DMS53 treated with DMSO at 0.1 percent for 48 hours (cell line): Measurements from ENCODE around the gene DNAJA2.
"Not testable (repeated sequence)": the region's sequence is repeated elsewhere in the genome, so short reads cannot be mapped to it uniquely, and the experiment has no call there.

Experiments used
- DNase-seq: peaks from one replicate; lab custom pipeline; 2025; ENCODE audit not compliant: unreplicated experiment; lab: John Stamatoyannopoulos, UW

The DNAJA2 gene

DNA sequence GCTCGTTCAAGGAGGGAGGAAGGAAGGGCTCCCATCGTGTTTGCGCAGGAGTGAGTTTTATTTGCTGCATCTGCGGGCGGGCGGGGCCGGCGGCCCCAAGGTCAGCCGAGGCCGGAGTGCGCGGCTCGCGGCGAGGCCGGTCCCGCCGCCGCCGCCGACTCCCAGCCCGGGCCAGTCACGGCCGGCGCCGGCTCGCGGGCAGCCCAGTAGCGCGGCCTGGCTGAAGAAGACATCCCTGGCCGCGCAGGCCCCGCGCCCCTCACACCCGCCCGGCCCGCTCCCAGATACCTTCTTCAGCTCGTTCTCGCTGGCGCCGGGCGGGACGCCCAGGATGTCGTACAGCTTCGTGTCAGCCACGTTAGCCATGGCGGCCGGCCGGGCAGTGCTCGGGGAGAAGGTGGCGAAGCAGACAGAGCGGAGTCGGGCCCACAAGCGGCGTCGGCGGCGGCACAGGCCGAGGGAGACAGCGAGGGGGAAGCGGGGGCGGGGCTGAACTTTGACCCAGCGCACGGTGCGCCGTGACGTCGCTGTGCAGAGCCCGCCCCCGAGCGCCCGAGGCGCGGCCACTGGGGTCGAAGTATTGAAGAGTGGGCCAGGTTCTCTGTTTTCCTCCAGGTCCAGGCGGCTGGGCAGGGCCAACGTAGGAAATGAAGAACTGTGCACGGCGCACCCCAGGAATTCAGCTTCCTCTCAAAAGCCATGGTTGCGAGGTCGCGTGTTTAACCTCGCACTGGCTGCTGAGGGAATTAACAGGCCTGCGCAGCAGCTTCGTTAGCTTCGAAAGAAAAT, at the start of gene DNAJA2:
Gene DNAJA2, minus strand, starts transcription at position 468 of the 789 bp plus-strand sequence. Its CDS starts 102 bp downstream, at position 366.
- DNase-seq, result peak; percentile 80

DNA sequence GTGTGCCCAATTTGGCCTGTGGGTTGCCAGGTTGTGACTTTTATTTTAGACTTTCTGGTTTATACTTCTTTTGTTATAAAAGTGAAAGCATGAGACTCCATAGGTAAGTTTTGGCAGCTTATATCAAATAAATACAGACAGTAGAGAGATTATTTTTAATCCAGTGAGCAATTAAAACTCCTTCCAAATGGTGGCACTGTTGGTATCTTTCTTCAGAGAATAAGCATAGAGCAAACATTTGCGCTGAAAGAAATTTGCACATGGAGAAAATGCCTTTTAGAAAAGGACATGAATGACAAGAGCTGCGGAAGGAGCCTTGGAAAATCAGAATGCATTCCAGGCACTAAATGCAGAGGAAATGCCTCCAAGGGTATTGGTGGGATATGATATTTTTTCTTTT, 46.1 kb upstream of the DNAJA2 start:
- no peak for DNase-seq

DNA sequence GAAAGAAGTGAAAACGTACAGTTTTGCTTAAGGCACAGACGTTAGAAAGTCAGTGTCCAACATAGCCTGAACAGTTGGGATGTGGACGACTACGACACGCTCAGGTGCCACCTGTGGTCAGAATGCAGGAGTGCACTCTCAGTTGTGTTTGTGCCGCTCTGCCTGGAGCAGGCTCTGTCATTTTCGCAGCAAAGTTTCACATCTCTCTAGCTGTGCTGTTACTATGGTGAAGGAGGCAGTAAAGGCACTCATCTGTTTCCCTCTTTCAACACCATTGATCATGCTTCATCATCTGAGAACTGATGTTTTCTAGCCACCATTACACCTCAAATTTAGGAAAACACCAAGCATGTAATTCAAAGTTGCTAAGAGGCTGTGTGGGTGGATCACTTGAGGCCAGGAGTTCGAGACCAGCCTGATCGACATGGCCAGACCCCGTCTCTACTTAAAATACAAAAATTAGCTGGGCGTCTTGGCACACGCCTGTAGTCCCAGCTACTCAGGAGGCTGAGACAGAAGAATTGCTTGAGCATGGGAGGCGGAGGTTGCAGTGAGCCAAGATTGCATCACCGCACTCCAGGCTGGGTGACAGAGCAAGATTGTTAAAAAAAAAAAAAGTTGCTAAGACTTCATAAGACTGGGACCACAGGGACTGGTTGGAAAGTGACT, 44.9 kb upstream of the DNAJA2 start:
- DNase-seq, result peak; percentile 75

DNA sequence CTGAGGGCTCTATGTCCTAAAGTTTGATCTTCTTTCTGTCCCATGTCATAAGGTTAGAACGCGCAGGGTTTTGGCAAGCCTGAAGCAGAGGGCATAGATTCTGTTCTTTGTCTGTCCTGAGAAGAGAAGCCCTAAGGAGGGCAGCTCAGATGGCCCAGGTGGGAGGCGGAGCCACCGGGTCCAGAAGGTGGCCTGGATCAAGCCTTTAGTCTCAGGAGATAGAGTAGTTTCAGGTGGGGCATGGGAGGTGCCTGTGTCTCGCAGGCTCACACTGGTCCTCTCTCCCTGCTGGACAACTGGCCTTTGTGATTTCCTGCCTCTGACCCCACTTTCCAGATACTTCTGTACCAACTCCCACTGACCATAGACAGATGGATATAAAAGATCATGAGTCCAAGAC, 44.2 kb upstream of the DNAJA2 start:
- no peak for DNase-seq

DNA sequence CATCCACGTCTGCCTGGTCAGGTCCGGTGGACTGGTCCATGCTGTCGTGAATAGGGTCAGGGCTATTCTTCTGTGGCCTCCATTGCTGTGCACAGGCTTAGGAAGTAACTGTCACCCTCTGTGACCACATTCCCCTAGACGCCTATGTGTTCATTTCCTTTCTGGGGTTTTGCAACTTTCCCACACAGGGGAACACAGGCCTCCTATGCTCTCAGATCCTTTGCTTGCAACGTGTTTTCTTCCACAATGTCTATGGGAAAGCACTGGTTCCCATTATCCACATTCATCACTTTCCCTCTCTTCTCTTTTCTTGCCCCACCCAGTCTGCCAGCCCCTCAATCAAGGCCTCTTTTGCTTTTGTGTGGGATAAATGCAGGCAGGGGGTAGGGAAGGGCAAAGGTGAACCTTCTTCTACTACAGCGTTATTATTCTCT, 43.2 kb upstream of the DNAJA2 start:
- DNase-seq, result no peak

DNA sequence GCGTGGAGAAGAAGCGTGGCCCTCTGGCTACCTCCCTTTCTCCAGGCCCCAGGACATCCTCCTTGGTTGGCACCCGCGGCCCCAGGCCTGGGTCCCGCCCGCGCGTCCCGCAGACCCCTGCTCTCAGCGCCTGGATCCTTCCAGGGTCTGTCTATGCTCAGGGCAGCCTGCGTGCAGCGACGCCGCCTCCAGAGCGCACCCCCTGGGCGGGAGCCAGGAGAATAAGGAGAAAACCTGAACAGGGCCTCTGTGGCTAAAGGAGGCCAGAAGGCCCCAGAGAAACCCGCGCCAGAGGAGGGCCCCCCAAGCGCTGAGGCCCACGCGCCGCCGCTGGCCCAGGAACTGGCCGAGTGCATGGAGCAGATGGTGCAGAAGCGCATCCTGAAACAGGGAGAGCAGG, 40.4 kb upstream of the DNAJA2 start:
- no peak for DNase-seq

DNA sequence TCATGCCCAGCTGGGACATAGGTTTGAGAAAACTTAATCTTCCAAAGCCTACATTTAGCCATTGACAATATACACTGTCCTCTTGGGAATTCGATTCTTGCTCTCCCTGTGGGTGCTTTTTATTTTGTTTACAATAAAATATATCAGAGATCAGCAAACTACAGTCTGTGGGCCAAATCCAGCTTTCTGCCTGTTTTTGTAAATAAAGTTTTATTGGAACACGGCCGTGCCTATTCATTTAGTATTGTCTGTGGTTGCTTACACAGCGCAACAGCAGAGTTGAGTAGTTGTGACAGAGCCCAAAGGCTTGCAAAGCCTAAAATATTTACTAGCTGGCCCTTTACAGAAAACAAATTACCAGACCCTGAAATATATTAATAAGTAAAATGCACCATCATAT, 39.7 kb upstream of the DNAJA2 start:
- no peak for DNase-seq

DNA sequence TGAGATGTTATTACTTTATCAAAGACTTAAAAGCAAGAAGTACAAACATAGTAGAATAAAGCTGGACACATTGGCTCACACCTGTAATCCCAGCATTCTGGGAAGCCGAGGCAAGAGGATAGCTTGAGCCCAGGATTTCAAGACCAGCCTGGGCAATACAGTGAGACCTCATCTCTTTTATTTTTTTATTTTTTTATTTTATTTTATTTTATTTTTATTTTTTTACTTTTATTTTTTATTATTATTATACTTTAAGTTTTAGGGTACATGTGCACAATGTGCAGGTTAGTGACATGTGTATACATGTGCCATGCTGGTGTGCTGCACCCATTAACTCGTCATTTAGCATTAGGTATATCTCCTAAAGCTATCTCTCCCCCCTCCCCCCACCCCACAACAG, 37.3 kb upstream of the DNAJA2 start:
- DNase-seq, result not testable (repeated sequence)

DNA sequence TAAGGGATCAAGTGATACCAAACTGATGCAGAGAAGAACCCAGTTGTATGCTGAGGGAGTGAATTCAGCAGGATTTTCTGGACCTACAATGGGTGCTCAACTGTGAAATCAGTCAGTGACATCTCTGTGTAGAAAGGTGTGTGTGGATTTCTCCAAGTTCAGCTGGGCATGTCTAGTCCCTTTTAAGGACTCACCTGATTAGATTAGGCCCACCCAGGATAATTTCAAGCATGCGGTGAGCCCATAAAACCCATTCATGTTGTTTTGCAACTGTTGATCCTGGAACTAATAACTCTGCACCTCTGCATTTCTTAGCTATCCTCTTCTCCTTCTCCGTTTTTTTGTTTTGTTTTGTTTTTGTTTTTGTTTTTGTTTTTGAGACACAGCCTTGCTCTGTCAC, 35.1 kb upstream of the DNAJA2 start:
- no peak for DNase-seq

DNA sequence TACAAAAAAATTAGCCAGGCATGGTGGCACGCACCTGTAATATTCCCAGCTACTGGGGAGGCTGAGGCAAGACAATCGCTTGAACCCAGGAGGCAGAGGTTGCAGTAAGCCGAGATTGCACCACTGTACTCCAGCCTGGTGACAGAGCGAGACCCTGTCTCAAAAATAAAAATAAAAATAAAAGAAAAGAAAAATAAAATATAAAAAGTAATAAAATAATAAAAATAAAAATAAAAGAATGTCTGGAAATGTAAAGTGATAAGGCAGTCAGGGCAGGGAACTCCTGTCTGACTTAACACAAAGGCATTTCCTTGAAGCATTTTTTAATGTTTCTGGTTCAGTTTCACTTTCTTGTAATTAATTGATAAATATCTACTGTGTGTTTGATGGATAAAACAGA, 34.7 kb upstream of the DNAJA2 start:
- no peak for DNase-seq

DNA sequence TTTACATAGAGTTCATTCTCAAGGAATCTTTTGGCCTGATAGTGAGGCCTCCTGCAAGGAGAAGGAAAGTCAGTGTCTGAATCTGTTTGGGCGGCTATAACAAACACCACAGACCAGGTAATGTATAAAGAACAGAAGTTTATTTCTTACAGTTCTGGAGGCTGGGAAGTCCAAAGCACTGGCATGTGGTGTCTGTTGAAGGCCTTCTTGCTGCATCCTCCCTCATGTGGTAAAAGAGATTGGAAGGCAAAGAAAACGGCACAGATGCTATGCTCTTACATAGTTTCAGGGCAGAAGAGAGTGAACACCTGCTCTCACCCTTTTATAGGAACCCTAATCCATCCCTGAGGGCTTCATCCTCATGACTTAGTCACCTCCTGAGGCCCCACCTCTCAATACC, 31.2 kb upstream of the DNAJA2 start:
- no peak for DNase-seq

DNA sequence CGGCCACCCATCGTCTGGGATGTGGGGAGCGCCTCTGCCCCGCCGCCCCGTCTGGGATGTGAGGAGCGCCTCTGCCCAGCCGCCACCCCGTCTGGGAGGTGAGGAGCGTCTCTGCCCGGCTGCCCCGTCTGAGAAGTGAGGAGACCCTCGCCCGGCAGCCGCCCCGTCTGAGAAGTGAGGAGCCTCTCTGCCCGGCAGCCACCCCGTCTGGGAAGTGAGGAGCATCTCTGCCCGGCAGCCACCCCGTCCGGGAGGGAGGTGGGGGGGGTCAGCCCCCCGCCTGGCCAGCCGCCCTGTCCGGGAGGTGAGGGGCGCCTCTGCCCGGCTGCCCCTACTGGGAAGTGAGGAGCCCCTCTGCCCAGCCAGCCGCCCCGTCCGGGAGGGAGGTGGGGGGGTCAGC, 26.6 kb upstream of the DNAJA2 start:
- not testable (repeated sequence) for DNase-seq

DNA sequence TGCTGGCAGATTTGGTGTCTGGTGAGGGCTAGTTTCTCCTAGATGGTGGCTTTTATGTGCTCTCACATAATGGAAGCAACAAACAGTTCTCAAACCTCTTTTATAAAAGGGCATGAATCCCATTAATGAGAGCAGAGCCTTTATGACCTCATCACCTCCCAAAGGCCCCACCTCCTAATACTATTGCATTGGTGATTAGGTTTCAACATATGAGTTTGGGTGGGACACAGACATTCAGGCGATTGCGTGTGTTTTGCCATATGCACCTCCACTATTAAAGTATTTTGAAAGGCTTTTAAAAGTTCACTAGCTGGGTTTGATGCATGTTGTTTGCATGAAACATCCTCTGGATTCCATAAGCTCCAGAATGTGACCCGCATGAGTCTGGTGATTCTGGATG, 24.4 kb upstream of the DNAJA2 start:
- DNase-seq, result no peak

DNA sequence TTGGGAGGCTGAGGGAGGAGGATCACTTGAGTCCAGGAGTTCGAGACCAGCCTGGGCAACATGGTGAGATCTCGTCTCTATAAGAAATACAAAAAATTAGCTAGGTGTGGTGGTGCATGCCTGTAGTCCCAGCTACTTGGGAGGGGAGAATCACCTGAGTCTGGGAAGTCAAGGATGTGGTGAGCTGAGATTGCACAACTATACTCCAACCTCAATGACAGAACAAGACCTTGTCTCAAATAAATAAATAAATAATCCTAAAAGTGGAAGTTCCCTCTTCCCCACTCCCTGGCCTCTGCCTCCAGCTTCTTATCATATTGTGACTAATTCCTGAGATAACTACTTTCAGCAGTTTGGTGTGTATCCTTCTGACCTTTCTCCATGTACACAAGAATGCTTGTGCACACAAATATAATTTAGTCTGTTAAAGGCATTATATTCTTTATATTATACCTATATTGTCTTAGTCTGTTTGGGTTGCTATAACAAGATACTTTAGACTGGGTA, 23.5 kb upstream of the DNAJA2 start:
- DNase-seq, result no peak

DNA sequence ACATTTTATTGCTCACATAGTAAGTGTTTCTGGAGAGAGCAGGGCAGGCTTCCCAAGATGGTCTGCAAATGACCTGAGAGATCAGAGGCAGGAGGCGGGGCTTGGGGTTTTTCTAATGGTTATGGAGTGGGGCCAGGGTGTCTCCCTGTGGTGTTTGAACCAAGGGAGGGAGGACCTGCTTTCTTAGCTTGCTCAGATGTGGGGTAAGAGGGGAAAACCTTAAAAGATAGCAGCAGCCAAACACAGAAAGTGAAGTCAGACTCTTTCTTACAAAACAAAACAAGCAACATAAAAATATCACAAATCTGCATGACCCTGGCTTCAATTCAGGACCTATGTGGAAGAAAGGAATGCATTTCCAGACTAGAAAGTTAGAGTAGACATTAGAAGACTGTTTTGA, 22.9 kb upstream of the DNAJA2 start:
- DNase-seq, result no peak

DNA sequence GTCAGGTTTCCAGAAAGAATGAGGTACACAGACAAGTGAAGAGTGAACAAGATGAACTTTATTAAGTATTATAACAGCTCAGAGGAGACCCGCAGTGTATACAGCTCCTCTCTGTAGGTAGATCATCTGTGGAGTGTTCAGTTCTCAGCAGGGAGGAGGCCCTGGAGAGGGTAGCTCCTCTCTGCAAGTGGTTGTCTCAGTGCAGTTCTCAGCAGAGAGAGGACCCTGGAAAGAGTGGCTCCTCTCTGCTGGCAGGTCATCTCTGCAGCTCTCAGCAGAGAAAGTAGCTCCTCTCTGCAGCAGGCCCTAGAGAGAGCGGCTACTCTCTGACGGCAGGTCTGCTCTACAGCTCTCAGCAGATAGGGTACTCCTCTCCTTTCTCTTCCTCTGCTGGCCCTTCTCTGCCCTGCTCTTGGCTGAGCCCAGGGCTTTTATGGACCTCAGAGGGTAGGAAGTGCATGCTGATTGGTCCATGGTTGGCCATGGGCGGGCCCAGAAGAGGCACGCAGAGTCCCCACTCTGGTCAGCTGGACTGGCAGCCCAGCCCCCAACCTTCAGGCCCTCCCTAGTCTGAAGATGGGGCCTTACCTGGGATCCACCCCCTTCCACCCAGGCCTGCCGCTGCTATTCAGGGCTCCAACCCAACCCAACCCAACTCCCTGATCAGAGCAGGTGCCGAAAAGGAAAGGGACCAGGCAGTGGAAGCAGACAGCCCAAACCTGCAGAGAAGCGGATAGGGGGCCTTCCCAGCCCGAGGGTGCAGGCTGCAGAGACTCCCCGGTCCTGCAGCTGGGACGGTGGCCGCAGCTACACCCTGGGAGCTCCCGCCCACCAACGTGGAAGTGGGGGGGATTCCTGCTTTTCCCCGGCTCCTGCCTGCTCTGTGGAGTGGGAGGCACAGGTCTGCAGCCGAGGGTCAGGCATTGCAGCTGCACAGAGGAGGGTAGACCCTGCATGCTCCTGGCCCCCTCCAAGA, 18.5 kb upstream of the DNAJA2 start:
- no peak for DNase-seq

DNA sequence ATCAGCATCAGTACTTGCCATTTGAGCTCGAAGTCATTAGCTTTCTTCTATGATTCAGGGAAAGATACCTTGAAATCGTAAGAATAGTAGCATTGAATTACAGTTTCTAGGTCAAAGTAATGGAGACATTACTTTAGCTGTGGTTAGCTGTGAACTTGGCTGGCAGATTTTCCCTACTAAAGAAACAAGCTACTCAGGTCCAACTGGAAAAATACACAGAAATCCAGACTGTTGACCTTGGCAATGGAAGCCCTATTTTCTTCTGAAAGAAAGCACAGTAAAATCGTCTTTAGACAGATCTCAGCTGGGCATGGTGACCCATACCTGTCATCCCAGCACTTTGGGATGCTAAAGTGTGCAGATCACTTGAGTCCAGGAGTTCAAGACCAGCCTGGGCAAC, 13.4 kb upstream of the DNAJA2 start:
- no peak for DNase-seq

DNA sequence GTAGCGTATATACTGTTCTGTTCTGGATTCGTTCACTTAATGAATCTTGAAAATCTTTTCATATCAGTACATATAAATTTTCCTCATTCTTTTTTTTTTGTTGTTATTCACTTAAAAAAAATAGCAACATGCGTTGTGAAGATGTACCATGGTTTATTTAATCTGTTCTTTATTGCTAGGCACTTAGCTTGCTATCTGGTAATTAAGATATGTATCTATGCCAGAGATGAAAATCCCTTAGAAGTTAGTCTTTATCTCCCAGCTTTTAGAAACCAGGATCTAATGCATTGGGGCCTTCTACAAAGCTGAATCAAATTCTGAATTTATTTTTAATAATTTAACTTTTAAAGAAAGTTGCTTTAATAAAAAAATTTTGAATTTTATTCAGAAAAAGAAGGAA, 13.0 kb upstream of the DNAJA2 start:
- no peak for DNase-seq

DNA sequence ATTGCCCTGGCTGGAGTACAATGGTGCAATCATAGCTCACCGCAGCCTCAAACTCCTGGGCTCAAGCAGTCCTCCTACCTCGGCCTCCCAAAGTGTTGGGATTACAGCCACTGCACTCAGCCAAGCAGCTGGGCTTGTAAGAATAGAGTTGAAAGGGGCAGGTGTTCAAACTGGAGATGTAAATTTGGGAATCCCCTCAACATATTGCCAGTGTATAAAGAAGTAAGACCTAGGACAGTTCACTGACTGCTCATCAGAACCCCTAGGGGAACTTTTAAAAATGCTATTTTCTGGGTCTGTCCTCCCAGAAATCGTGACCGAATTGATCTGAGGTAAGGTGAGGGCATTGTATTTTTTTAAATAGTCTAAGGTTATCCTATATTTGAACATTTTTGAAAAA, 8.9 kb upstream of the DNAJA2 start:
- no peak for DNase-seq

DNA sequence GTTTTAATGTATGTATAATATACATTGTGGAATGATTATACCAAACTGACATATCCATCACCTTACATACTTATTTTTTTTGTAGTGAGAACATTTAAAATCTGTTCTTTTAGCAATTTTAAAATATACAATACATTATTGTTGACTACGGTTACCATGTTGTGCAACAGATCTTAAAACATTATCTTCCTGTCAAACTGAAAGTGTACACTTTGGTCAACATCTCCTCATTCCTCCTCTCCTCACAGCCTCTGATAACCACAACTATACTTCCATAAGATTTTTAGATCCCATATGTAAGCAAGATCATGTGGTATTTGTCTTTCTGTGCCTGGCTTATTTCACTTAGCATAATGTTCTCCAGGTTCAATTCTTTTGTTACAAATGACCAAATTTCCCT, 7.5 kb upstream of the DNAJA2 start:
- no peak for DNase-seq

DNA sequence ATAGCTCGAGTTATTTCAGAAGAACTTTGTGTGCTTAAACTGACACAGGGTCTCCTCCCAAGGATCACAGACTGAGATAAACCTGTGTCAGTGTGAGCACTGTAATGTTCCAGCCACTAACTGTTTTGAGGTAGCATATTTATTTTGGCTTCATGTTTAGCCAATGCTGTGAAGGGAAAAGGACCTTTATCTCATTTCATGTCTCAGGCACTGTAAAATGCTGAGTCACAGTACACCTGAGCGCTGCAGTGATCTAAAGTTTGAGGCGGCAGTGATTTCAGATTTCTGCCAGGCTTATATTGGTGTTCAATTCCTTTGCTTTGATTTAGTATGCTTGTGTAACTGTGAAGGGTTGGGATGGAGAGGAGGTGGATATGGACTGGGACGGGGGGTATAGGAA, 3.1 kb upstream of the DNAJA2 start:
- DNase-seq, result no peak
